CD14-positive monocyte (primary cell): Measurements from ENCODE around the gene AMPH. TPM values are rescaled to one million over a fixed set of nuclear protein-coding genes. Genes with fewer than 3 reads are reported as not detected.

Source experiments
- DNase-seq, 3 donors: peaks; one replicate each; pipeline ENCODE4 v3.0.0-alpha.2; 2011 to 2022
- H2AFZ ChIP-seq: 2 replicates; pipeline ENCODE4 v1.6.0; 2012; ENCODE audit warnings: mild to moderate bottlenecking, low read depth, low read length, inconsistent platforms; ENCODE audit not compliant: insufficient read depth, poor library complexity, severe bottlenecking
- H3K27ac ChIP-seq, 2 donors: 1 replicate in 1 of 2; 2 replicates in 1 of 2; pipeline ENCODE4 v1.5.1; 2012 to 2013; ENCODE audit warnings: low read length in 2 of 2, control low read depth in 1 of 2, inconsistent platforms in 1 of 2, low read depth in 1 of 2, mild to moderate bottlenecking in 1 of 2
- H3K27me3 ChIP-seq, 2 donors: one replicate each; pipeline versions ENCODE4 v1.6.0 to v1.6.1; 2011 to 2013; ENCODE audit warnings: low read length in 2 of 2; ENCODE audit not compliant: control insufficient read depth in 2 of 2, insufficient read depth in 2 of 2
- H3K36me3 ChIP-seq, 2 donors: replicated peaks in 1 of 2; 1 replicate in 1 of 2; 2 replicates in 1 of 2; pipeline versions ENCODE4 v1.5.1 to v1.6.1; 2012 to 2013; ENCODE audit warnings: low read length in 2 of 2, control low read depth in 1 of 2, inconsistent platforms in 1 of 2, mild to moderate bottlenecking in 1 of 2; ENCODE audit not compliant: insufficient read depth in 2 of 2, control insufficient read depth in 1 of 2
- H3K4me1 ChIP-seq, 2 donors: 1 replicate in 1 of 2; 2 replicates in 1 of 2; pipeline versions ENCODE4 v1.5.1 to v1.6.1; 2012 to 2013; ENCODE audit warnings: low read length in 2 of 2, control low read depth in 1 of 2, inconsistent platforms in 1 of 2, mild to moderate bottlenecking in 1 of 2, moderate library complexity in 1 of 2; ENCODE audit not compliant: insufficient read depth in 2 of 2, control insufficient read depth in 1 of 2
- H3K4me2 ChIP-seq: replicated peaks from 2 replicates; pipeline ENCODE3; 2012; ENCODE audit warnings: low read length, moderate library complexity, mild to moderate bottlenecking; ENCODE audit not compliant: poor library complexity, severe bottlenecking; ENCODE audit errors: extremely low read depth
- H3K4me3 ChIP-seq, 3 experiments: fragments of 200-600 bp in 1 of 3; sonication (generic) in 1 of 3; replicated peaks in 1 of 3; 1 replicate in 2 of 3; 2 replicates in 1 of 3; pipeline ENCODE4 v1.5.1; 2011 to 2013; ENCODE audit warnings: low read length in 3 of 3, mild to moderate bottlenecking in 3 of 3, control low read depth in 2 of 3, low read depth in 2 of 3, inconsistent platforms in 1 of 3, moderate library complexity in 1 of 3
- H3K79me2 ChIP-seq: 2 replicates; pipeline ENCODE4 v1.6.0; 2012; ENCODE audit warnings: mild to moderate bottlenecking, control low read depth, inconsistent platforms, low read length, moderate library complexity; ENCODE audit not compliant: insufficient read depth
- H3K9ac ChIP-seq: 2 replicates; pipeline ENCODE4 v1.6.0; 2017; ENCODE audit warnings: low read length, mild to moderate bottlenecking; ENCODE audit not compliant: insufficient read depth, poor library complexity, severe bottlenecking
- H3K9me3 ChIP-seq, 2 donors: replicated peaks in 1 of 2; 1 replicate in 1 of 2; 2 replicates in 1 of 2; pipeline versions ENCODE4 v1.5.1 to v1.6.1; 2012 to 2013; ENCODE audit warnings: low read length in 2 of 2, control low read depth in 1 of 2; ENCODE audit not compliant: control insufficient read depth in 1 of 2, insufficient read depth in 1 of 2
- H4K20me1 ChIP-seq: 2 replicates; pipeline ENCODE4 v1.6.0; 2012; ENCODE audit warnings: mild to moderate bottlenecking, low read length, control low read depth, moderate library complexity; ENCODE audit not compliant: insufficient read depth
- H3K27ac Mint-ChIP-seq, 7 donors: one replicate each; pipeline ENCODE4 v1.8.0; 2020; ENCODE audit warnings: mild to moderate bottlenecking in 7 of 7, mixed read lengths in 7 of 7, moderate library complexity in 6 of 7, inconsistent platforms in 2 of 7
- H3K27me3 Mint-ChIP-seq, 3 donors: one replicate each; pipeline ENCODE4 v1.8.0; 2021 to 2022; ENCODE audit warnings: low read depth in 3 of 3, mild to moderate bottlenecking in 3 of 3, mixed read lengths in 3 of 3, moderate library complexity in 3 of 3, inconsistent platforms in 1 of 3
- H3K36me3 Mint-ChIP-seq, 2 donors: one replicate each; pipeline ENCODE4 v1.8.0; 2020; ENCODE audit warnings: mixed read lengths in 2 of 2, inconsistent platforms in 1 of 2, mild to moderate bottlenecking in 1 of 2
- H3K4me1 Mint-ChIP-seq: one replicate; pipeline ENCODE4 v1.8.0; 2020; ENCODE audit warnings: mild to moderate bottlenecking, mixed read lengths
- H3K4me3 Mint-ChIP-seq, 2 donors: one replicate each; pipeline ENCODE4 v1.8.0; 2020; ENCODE audit warnings: mild to moderate bottlenecking in 2 of 2, mixed read lengths in 2 of 2, moderate library complexity in 1 of 2
- H3K9me3 Mint-ChIP-seq, 7 donors: one replicate each; pipeline ENCODE4 v1.8.0; 2020 to 2022; ENCODE audit warnings: mixed read lengths in 7 of 7, mild to moderate bottlenecking in 6 of 7, moderate library complexity in 6 of 7, inconsistent platforms in 2 of 7
- WGBS: methylation state at CpG from one replicate; pipeline ENCODE4 v1.1.5; 2013; ENCODE audit warnings: missing lambda C conversion rate; ENCODE audit not compliant: insufficient coverage; 5-methylcytosine and 5-hydroxymethylcytosine counted together
- intact Hi-C, 2 donors: fragments of 100-400 bp; cut with micrococcal nuclease; formaldehyde crosslinking; loops; one replicate each; pipeline versions ENCODE4 v1.15.0 to v1.15.1; 2023
- polyA plus RNA-seq, 3 donors: library from polyadenylated mRNA; depleted of rRNA in 1 of 3; unstranded in 2 of 3; stranded (reverse) in 1 of 3; fragments of 300-500 nt in 2 of 3; fragments of >200 nt in 1 of 3; fragmentation: Illumina TruSeq in 2 of 3; gene quantifications; 1 replicate in 2 of 3; 2 replicates in 1 of 3; pipeline ENCODE4 v1.2.3, GENCODE V29; 2012 to 2021
- TF ChIP-seq, protein P1 (sequence below): fragments of 200-600 bp; IDR thresholded peaks from one replicate; pipeline ENCODE4 v1.8.0; 2022; ENCODE audit warnings: antibody characterized with exemption, mild to moderate bottlenecking

Gene AMPH
- polyA plus RNA-seq, 3 donors = 0.61 to 0.96 (median 0.67) TPM

DNA sequence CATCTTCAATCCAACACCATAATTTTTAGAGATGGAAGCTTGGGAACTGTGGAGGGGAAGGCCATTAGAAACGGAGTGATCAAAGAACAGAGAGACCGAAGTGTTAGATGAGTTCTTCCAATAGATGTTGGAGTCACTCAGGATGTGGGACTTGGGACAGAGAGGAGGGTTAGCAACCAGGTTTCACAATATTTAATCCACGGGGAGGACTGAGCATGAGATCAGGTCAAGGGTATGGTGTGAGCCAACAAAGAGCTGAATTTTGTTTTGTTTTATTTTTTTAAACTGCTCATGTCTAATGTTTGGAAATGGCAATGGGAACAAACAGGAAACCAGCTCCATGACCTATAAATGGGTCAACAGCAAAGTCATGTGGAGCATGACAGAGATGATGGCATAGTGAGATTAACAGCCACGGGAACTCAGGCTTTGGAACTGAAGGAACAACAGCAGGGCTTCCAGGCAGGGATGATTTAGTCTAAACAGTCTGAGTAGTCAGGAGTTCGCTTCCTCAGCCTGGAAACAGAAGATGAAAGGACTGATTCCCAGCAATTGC lies 38.9 kb upstream of the AMPH start:
- no peaks in the 10 kb centered on the region for H4K20me1 ChIP-seq
- Mint-ChIP-seq H3K27me3 (peaks cover 0 to 4% (median 0%) of the 10 kb centered on the region in 3 donors), H3K9me3 (peaks cover 0 to 5% (median 2%) of the 10 kb centered on the region in 7 donors), H3K36me3 (no peaks in the 10 kb centered on the region), H3K4me3 (no peak overlapping the region), H3K27ac (no peak overlapping the region), H3K4me1 (peaks cover 33% of the 10 kb centered on the region)
- no peak overlapping the region for H3K27ac ChIP-seq
- no peaks in the 10 kb centered on the region for H3K9me3 ChIP-seq
- H3K9ac ChIP-seq = no peak overlapping the region
- intact Hi-C loops = no loop called here
- H2AFZ ChIP-seq = no peak overlapping the region
- DNase-seq = no peak
- TF ChIP-seq, protein P1, sequence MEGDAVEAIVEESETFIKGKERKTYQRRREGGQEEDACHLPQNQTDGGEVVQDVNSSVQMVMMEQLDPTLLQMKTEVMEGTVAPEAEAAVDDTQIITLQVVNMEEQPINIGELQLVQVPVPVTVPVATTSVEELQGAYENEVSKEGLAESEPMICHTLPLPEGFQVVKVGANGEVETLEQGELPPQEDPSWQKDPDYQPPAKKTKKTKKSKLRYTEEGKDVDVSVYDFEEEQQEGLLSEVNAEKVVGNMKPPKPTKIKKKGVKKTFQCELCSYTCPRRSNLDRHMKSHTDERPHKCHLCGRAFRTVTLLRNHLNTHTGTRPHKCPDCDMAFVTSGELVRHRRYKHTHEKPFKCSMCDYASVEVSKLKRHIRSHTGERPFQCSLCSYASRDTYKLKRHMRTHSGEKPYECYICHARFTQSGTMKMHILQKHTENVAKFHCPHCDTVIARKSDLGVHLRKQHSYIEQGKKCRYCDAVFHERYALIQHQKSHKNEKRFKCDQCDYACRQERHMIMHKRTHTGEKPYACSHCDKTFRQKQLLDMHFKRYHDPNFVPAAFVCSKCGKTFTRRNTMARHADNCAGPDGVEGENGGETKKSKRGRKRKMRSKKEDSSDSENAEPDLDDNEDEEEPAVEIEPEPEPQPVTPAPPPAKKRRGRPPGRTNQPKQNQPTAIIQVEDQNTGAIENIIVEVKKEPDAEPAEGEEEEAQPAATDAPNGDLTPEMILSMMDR = no peak
- H3K27me3 ChIP-seq = no peaks in the 10 kb centered on the region
- no peaks in the 10 kb centered on the region for H3K36me3 ChIP-seq
- 97% methylated on average over 4 of the region's 5 CpGs for WGBS
- H3K79me2 ChIP-seq = no peaks in the 10 kb centered on the region
- no peak overlapping the region for H3K4me3 ChIP-seq
- H3K4me1 ChIP-seq = peaks cover 31 to 35% of the 10 kb centered on the region in 2 donors
- H3K4me2 ChIP-seq = no peak overlapping the region

- Histone ChIP-seq H3K27ac (no peak overlapping the region), H3K4me1 (peaks cover 4 to 5% of the 10 kb centered on the region in 2 donors), H3K4me3 (no peak overlapping the region), H3K9me3 (no peaks in the 10 kb centered on the region), H3K4me2 (no peak overlapping the region), H3K79me2 (no peaks in the 10 kb centered on the region), H4K20me1 (no peaks in the 10 kb centered on the region), H2AFZ (no peak overlapping the region), H3K36me3 (no peaks in the 10 kb centered on the region), H3K9ac (no peak overlapping the region), H3K27me3 (no peaks in the 10 kb centered on the region)
- Mint-ChIP-seq H3K36me3 (no peaks in the 10 kb centered on the region), H3K4me3 (no peak overlapping the region), H3K27ac (no peak overlapping the region), H3K27me3 (peaks cover 0 to 9% (median 1%) of the 10 kb centered on the region in 3 donors), H3K9me3 (peaks cover 0 to 5% (median 2%) of the 10 kb centered on the region in 7 donors), H3K4me1 (peaks cover 8% of the 10 kb centered on the region)
- WGBS = 100% methylated on average over 3 of the region's 7 CpGs
- TF ChIP-seq, protein P1 = no peak
- intact Hi-C loops = no loop called here
- no peak for DNase-seq
Measured at GRCh38 chr7:38664972-38665371, 33.8 kb upstream of the AMPH start.
